ENCODE measurements around the gene DHCR24.

DHCR24 gene

GRCh38 chr1:54842206-54842915, 44.6 kb downstream of the DHCR24 start:
- TF ChIP-seq NFIC (IDR thresholded peaks at IDR 0.05) (no peak), REST (IDR thresholded peaks at IDR 0.05; ENCODE audit: low read depth) (no peak), YY1 (IDR thresholded peaks at IDR 0.05; ENCODE audit: low read depth) (no peak), TAF1 (IDR thresholded peaks at IDR 0.05; ENCODE audit: low read depth) (no peak), CREB1 (IDR thresholded peaks at IDR 0.05; ENCODE audit: low read depth) (no peak), TEAD4 (IDR thresholded peaks at IDR 0.05) (no peak), USF1 (IDR thresholded peaks at IDR 0.05) (no peak), CEBPB (IDR thresholded peaks at IDR 0.05) (no peak), FOXM1 (IDR thresholded peaks at IDR 0.05; ENCODE audit: borderline replicate concordance, low read depth) (no peak), EGR1 (IDR thresholded peaks at IDR 0.05) (no peak), RAD21 (IDR thresholded peaks at IDR 0.05; ENCODE audit: low read depth) (no peak), EP300 (IDR thresholded peaks at IDR 0.05; ENCODE audit: borderline replicate concordance) (no peak), MAX (IDR thresholded peaks at IDR 0.05) (no peak), ZBTB7A (IDR thresholded peaks at IDR 0.05; ENCODE audit: low read depth) (no peak), TCF12 (IDR thresholded peaks at IDR 0.05; ENCODE audit: low read depth) (no peak)

GRCh38 chr1:54839824-54840223, 47.2 kb downstream of the DHCR24 start:
- no peak for TF ChIP-seq TCF12 (IDR thresholded peaks at IDR 0.05; ENCODE audit: low read depth)
- TF ChIP-seq MAX (IDR thresholded peaks at IDR 0.05) = no peak
- no peak for TF ChIP-seq RAD21 (IDR thresholded peaks at IDR 0.05; ENCODE audit: low read depth)
- TF ChIP-seq ZBTB7A (IDR thresholded peaks at IDR 0.05; ENCODE audit: low read depth) = no peak
- no peak for TF ChIP-seq REST (IDR thresholded peaks at IDR 0.05; ENCODE audit: low read depth)
- no peak for TF ChIP-seq EP300 (IDR thresholded peaks at IDR 0.05; ENCODE audit: borderline replicate concordance)
- TF ChIP-seq CREB1 (IDR thresholded peaks at IDR 0.05; ENCODE audit: low read depth) = no peak
- TF ChIP-seq TAF1 (IDR thresholded peaks at IDR 0.05; ENCODE audit: low read depth) = no peak
- TF ChIP-seq NFIC (IDR thresholded peaks at IDR 0.05) = no peak
- TF ChIP-seq FOXM1 (IDR thresholded peaks at IDR 0.05; ENCODE audit: borderline replicate concordance, low read depth) = no peak
- TF ChIP-seq CEBPB (IDR thresholded peaks at IDR 0.05) = no peak

- no peak for TF ChIP-seq FOXM1 (IDR thresholded peaks at IDR 0.05; ENCODE audit: borderline replicate concordance, low read depth)
These were observed 48.3 kb downstream of the DHCR24 start for GRCh38 chr1:54838565-54839180.

- TF ChIP-seq MAX (IDR thresholded peaks at IDR 0.05) (no peak), YY1 (IDR thresholded peaks at IDR 0.05; ENCODE audit: low read depth) (no peak), REST (IDR thresholded peaks at IDR 0.05; ENCODE audit: low read depth) (no peak)
These were observed 49.8 kb downstream of the DHCR24 start for GRCh38 chr1:54837002-54837853.

All from Ishikawa (cell line).